Mesenchymal stem cell (in vitro differentiated cells and primary cell): Measurements from ENCODE around the gene SPPL3.

Experiments
- DNase-seq: peaks from one replicate; pipeline ENCODE4 v3.0.0-alpha.2; 2013
- H2AFZ ChIP-seq: one replicate; pipeline ENCODE4 v1.6.1; 2013; ENCODE audit warnings: low read depth, mild to moderate bottlenecking, control low read depth, inconsistent platforms, low read length, moderate library complexity
- H2AK5ac ChIP-seq: 2 replicates; pipeline ENCODE4 v1.6.1; 2013; ENCODE audit warnings: low read length, moderate library complexity, mild to moderate bottlenecking, inconsistent platforms; ENCODE audit not compliant: severe bottlenecking
- H2BK120ac ChIP-seq: one replicate; pipeline ENCODE4 v1.6.1; 2013; ENCODE audit warnings: low read depth, mild to moderate bottlenecking, inconsistent platforms, low read length, moderate library complexity
- H2BK12ac ChIP-seq, 2 experiments: one replicate each; pipeline ENCODE4 v1.6.1; 2013; ENCODE audit warnings: inconsistent platforms in 2 of 2, low read length in 2 of 2, mild to moderate bottlenecking in 2 of 2, moderate library complexity in 2 of 2, control low read depth in 1 of 2
- H2BK15ac ChIP-seq: one replicate; pipeline ENCODE4 v1.6.1; 2013; ENCODE audit warnings: mild to moderate bottlenecking, low read depth, inconsistent platforms; ENCODE audit not compliant: poor library complexity, severe bottlenecking
- H2BK5ac ChIP-seq: 2 replicates; pipeline ENCODE4 v1.6.1; 2013; ENCODE audit warnings: low read depth, mild to moderate bottlenecking, low read length, control low read depth, inconsistent platforms; ENCODE audit not compliant: poor library complexity, severe bottlenecking
- H3K14ac ChIP-seq, 2 experiments: one replicate each; pipeline ENCODE4 v1.6.1; 2013; ENCODE audit warnings: inconsistent platforms in 2 of 2, low read length in 2 of 2, control low read depth in 1 of 2, mild to moderate bottlenecking in 1 of 2, moderate library complexity in 1 of 2
- H3K18ac ChIP-seq, 2 experiments: one replicate each; pipeline ENCODE4 v1.6.1; 2013; ENCODE audit warnings: inconsistent platforms in 2 of 2, low read length in 2 of 2, control low read depth in 1 of 2, low read depth in 1 of 2, mild to moderate bottlenecking in 1 of 2
- H3K23ac ChIP-seq, 2 experiments: one replicate each; pipeline ENCODE4 v1.6.1; 2013; ENCODE audit warnings: inconsistent platforms in 2 of 2, low read length in 2 of 2, mild to moderate bottlenecking in 2 of 2, moderate library complexity in 2 of 2, control low read depth in 1 of 2
- H3K27ac ChIP-seq: 2 replicates; pipeline ENCODE4 v1.5.1; 2013; ENCODE audit warnings: mild to moderate bottlenecking, moderate library complexity, low read length, control low read depth, inconsistent platforms; ENCODE audit not compliant: poor library complexity, severe bottlenecking
- H3K27me3 ChIP-seq, 2 experiments: 2 replicates each; pipeline versions ENCODE4 v1.6.1 to v1.7.0; 2013; ENCODE audit warnings: low read length in 2 of 2, mild to moderate bottlenecking in 2 of 2, moderate library complexity in 2 of 2, control low read depth in 1 of 2, inconsistent platforms in 1 of 2; ENCODE audit not compliant: control insufficient read depth in 1 of 2, insufficient read depth in 1 of 2
- H3K36me3 ChIP-seq, 2 experiments: 2 replicates each; pipeline versions ENCODE4 v1.6.1 to v1.7.0; 2013; ENCODE audit warnings: low read length in 2 of 2, control low read depth in 1 of 2, inconsistent platforms in 1 of 2, low read depth in 1 of 2, mild to moderate bottlenecking in 1 of 2; ENCODE audit not compliant: insufficient read depth in 2 of 2, control insufficient read depth in 1 of 2
- H3K4ac ChIP-seq, 2 experiments: one replicate each; pipeline ENCODE4 v1.6.1; 2013; ENCODE audit warnings: inconsistent platforms in 2 of 2, low read length in 2 of 2, mild to moderate bottlenecking in 2 of 2, moderate library complexity in 2 of 2, control low read depth in 1 of 2, low read depth in 1 of 2
- H3K4me1 ChIP-seq: 2 replicates; pipeline ENCODE4 v1.6.1; 2013; ENCODE audit warnings: low read depth, low read length, control low read depth; ENCODE audit not compliant: control insufficient read depth, insufficient read depth
- H3K4me2 ChIP-seq: 2 replicates; pipeline ENCODE4 v1.6.1; 2013; ENCODE audit warnings: low read length, mild to moderate bottlenecking, inconsistent platforms; ENCODE audit not compliant: poor library complexity, severe bottlenecking
- H3K4me3 ChIP-seq, 2 experiments: 2 replicates each; pipeline versions ENCODE4 v1.5.1 to v1.7.0; 2013; ENCODE audit warnings: low read length in 2 of 2, mild to moderate bottlenecking in 2 of 2, control low read depth in 1 of 2, low read depth in 1 of 2; ENCODE audit not compliant: insufficient read depth in 1 of 2
- H3K79me1 ChIP-seq: replicated peaks from 2 replicates; pipeline ENCODE4 v1.6.1; 2013; ENCODE audit warnings: mild to moderate bottlenecking, control low read depth, low read length, inconsistent platforms; ENCODE audit not compliant: poor library complexity, severe bottlenecking
- H3K9ac ChIP-seq: 2 replicates; pipeline ENCODE4 v1.7.0; 2013; ENCODE audit warnings: mild to moderate bottlenecking, low read length, moderate library complexity
- H3K9me3 ChIP-seq: 2 replicates; pipeline ENCODE4 v1.7.0; 2013; ENCODE audit warnings: mild to moderate bottlenecking, low read length; ENCODE audit not compliant: control insufficient read depth
- H4K8ac ChIP-seq: one replicate; pipeline ENCODE4 v1.6.1; 2013; ENCODE audit warnings: inconsistent platforms, mild to moderate bottlenecking, low read length, moderate library complexity
- H4K91ac ChIP-seq: one replicate; pipeline ENCODE4 v1.6.1; 2013; ENCODE audit warnings: mild to moderate bottlenecking, low read length, inconsistent platforms
- whole genome bisulfite sequencing: methylation state at CpG from one replicate; pipeline ENCODE4 v1.1.7; 2013; ENCODE audit warnings: mixed read lengths; 5-methylcytosine and 5-hydroxymethylcytosine counted together

SPPL3 gene

GRCh38 chr12:120930032-120930431 is 25.9 kb upstream of the SPPL3 start:
- H3K14ac ChIP-seq, result no peak overlapping the region
- H3K4me3 ChIP-seq, result no peak overlapping the region
- no peaks in the 10 kb centered on the region for H3K79me1 ChIP-seq
- DNase-seq, result no peak
- 83% methylated on average over 5 of the region's 5 CpGs for WGBS
- H2BK120ac ChIP-seq, result no peak overlapping the region
- no peak overlapping the region for H4K8ac ChIP-seq
- H3K4ac ChIP-seq, result no peak overlapping the region
- no peak overlapping the region for H2BK5ac ChIP-seq
- no peak overlapping the region for H3K23ac ChIP-seq
- no peak overlapping the region for H3K27ac ChIP-seq
- no peaks in the 10 kb centered on the region for H3K9me3 ChIP-seq
- H3K27me3 ChIP-seq, result peaks cover 7 to 20% of the 10 kb centered on the region in 2 experiments
- no peak overlapping the region for H4K91ac ChIP-seq
- H3K4me2 ChIP-seq, result no peak overlapping the region
- H3K18ac ChIP-seq, result no peak overlapping the region
- no peak overlapping the region for H2BK15ac ChIP-seq
- no peak overlapping the region for H2BK12ac ChIP-seq
- H2AFZ ChIP-seq, result no peak overlapping the region
- H2AK5ac ChIP-seq, result no peak overlapping the region
- H3K36me3 ChIP-seq, result no peaks in the 10 kb centered on the region
- no peaks in the 10 kb centered on the region for H3K4me1 ChIP-seq
- no peak overlapping the region for H3K9ac ChIP-seq

GRCh38 chr12:120928864-120929652 is 24.9 kb upstream of the SPPL3 start:
- Histone ChIP-seq H3K18ac (no peak overlapping the region), H2BK5ac (no peak overlapping the region), H4K8ac (no peak overlapping the region), H3K23ac (no peak overlapping the region), H4K91ac (no peak overlapping the region), H3K27me3 (peaks cover 7 to 19% of the 10 kb centered on the region in 2 experiments), H2BK15ac (no peak overlapping the region), H3K9me3 (no peaks in the 10 kb centered on the region), H3K4ac (no peak overlapping the region), H3K9ac (no peak overlapping the region), H2BK120ac (no peak overlapping the region), H2BK12ac (no peak overlapping the region), H3K14ac (peak overlapping the region in 1 of 2 experiments; percentile 55), H3K4me2 (no peak overlapping the region), H3K79me1 (no peaks in the 10 kb centered on the region), H3K36me3 (no peaks in the 10 kb centered on the region), H2AK5ac (no peak overlapping the region), H3K4me3 (no peak overlapping the region), H2AFZ (peak overlapping the region; percentile 18), H3K27ac (no peak overlapping the region), H3K4me1 (no peaks in the 10 kb centered on the region)
- DNase-seq, result no peak
- WGBS, result 65% methylated on average over 13 of the region's 13 CpGs

- no peak overlapping the region for H3K23ac ChIP-seq
- H3K79me1 ChIP-seq, result no peaks in the 10 kb centered on the region
- no peaks in the 10 kb centered on the region for H3K4me1 ChIP-seq
- peaks cover 0 to 5% of the 10 kb centered on the region in 2 experiments for H3K27me3 ChIP-seq
- no peak for DNase-seq
- 60% methylated on average over 15 of the region's 15 CpGs for WGBS
- no peak overlapping the region for H2BK12ac ChIP-seq
- no peak overlapping the region for H2BK5ac ChIP-seq
- no peak overlapping the region for H4K8ac ChIP-seq
- H3K36me3 ChIP-seq, result no peaks in the 10 kb centered on the region
- H2AFZ ChIP-seq, result peak overlapping the region; percentile 31
- no peak overlapping the region for H4K91ac ChIP-seq
- H2BK15ac ChIP-seq, result no peak overlapping the region
- no peak overlapping the region for H3K4me2 ChIP-seq
- H3K4ac ChIP-seq, result no peak overlapping the region
- no peak overlapping the region for H2BK120ac ChIP-seq
- H3K9ac ChIP-seq, result no peak overlapping the region
- no peak overlapping the region for H3K18ac ChIP-seq
- no peak overlapping the region for H3K27ac ChIP-seq
- H3K9me3 ChIP-seq, result no peaks in the 10 kb centered on the region
- no peak overlapping the region for H3K4me3 ChIP-seq
- H2AK5ac ChIP-seq, result no peak overlapping the region
- H3K14ac ChIP-seq, result no peak overlapping the region
These were observed 21.8 kb upstream of the SPPL3 start for GRCh38 chr12:120925740-120926563.

- no peak overlapping the region for H3K27ac ChIP-seq
- H3K4me2 ChIP-seq, result no peak overlapping the region
- no peak overlapping the region for H3K18ac ChIP-seq
These were observed 18.1 kb upstream of the SPPL3 start for GRCh38 chr12:120922279-120922678.

More at GRCh38 chr12:120922279-120922678, 18.1 kb upstream of the SPPL3 start:
- H3K4me1 ChIP-seq, result no peaks in the 10 kb centered on the region
- H3K4me3 ChIP-seq, result no peak overlapping the region
- 44% methylated on average over 3 of the region's 3 CpGs for WGBS
- H2BK5ac ChIP-seq, result no peak overlapping the region
- H2BK120ac ChIP-seq, result no peak overlapping the region
- H4K91ac ChIP-seq, result no peak overlapping the region
- no peak overlapping the region for H3K14ac ChIP-seq
- no peaks in the 10 kb centered on the region for H3K79me1 ChIP-seq
- no peak overlapping the region for H4K8ac ChIP-seq
- no peak overlapping the region for H2BK12ac ChIP-seq
- no peak overlapping the region for H2BK15ac ChIP-seq
- no peak overlapping the region for H3K9ac ChIP-seq
- H3K27me3 ChIP-seq, result peaks cover 0 to 4% of the 10 kb centered on the region in 2 experiments
- no peaks in the 10 kb centered on the region for H3K36me3 ChIP-seq
- H3K23ac ChIP-seq, result no peak overlapping the region
- no peak for DNase-seq
- H3K4ac ChIP-seq, result no peak overlapping the region
- no peak overlapping the region for H2AFZ ChIP-seq
- no peak overlapping the region for H2AK5ac ChIP-seq
- peaks cover 13% of the 10 kb centered on the region for H3K9me3 ChIP-seq
